GM18861 (cell line): ENCODE measurements around the gene CCNB2.

ENCODE experiments used
- ATAC-seq: cut with Tn5 transposase; IDR thresholded peaks from one replicate; pipeline ENCODE4 v1.9.1; 2021; ENCODE audit not compliant: unreplicated experiment

CCNB2 gene

DNA sequence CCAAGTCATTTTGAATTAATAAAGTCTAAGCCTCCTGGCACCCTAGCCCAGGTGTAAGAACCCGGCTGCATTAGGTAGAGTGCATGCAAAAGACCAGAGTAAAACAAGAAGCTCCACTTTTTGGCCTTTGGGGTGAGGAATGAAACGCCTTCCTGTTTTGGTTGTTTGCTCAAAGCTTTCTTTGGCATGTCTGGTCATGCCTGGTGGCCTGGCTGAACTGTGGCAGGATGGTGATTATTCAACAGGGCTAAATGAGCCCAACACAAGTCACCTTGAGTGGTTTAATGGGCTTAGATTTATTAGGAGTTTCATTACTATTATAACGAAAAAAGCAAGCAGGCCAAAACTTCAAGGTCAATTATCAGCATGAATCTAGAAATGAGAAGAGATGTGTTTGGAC, 60.8 kb downstream of the CCNB2 start:
- no peak for ATAC-seq

- no peak for ATAC-seq
These were observed 61.2 kb downstream of the CCNB2 start for GRCh38 chr15:59166166-59166565.

- ATAC-seq = no peak
These were observed 61.8 kb downstream of the CCNB2 start for GRCh38 chr15:59166601-59167265.

DNA sequence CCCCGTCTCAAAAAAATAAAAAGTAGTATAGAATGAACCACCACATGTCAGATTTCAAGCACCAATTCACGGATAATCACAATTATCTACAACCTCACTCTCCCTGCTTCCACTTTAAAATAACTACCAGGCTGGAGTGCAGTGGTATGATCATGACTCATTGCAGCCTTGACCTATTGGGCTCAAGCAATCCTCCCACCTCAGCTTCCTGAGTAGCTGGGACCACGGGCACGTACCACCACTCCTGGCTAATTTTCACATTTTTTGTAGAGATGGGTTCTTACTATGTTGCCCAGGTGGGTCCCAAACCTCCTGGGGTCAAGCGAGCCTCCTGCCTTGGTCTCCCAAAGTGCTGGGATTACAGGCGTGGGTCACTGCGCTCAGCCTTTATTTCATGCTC, 63.6 kb downstream of the CCNB2 start:
- no peak for ATAC-seq

GRCh38 chr15:59169251-59169708, 64.3 kb downstream of the CCNB2 start:
- ATAC-seq = no peak

DNA sequence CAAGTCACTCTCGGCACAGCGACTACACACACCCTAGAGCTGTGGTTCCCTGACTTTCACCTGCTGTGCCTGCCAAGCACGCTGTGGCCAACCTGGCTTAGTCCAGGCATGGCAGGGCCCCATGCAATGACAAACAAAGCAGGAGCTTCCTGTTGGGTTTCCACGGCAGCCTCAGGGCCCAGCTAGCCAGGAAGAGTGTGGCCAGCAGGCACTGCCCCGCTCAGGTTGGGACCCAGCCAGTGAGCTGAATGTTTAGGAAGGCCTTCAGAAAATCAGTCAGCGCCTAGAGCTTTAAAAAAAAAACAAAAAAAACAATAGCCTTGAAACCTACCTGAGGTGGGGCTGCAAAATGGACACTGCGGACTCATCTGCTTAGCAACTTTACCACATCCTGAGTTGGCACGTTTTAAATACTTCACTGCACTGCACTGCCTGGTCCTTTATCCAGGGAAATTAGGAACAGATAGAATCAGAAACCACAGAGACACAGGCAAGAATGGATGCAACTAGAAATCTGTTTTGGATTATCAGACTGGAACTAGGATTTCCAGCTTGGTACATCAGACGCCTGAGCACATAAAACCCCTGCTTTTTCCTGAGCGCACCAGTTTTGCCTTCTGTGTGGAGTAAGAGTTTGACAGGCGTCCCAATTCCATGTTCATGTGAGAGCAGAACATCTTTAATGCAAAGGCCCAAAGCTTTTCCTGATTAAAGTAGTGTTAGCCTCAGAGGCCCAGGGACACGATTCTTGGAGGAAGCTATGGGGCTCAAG, 65.5 kb downstream of the CCNB2 start:
- ATAC-seq = no peak

- no peak for ATAC-seq
These were observed 66.1 kb downstream of the CCNB2 start for GRCh38 chr15:59171067-59171397.

DNA sequence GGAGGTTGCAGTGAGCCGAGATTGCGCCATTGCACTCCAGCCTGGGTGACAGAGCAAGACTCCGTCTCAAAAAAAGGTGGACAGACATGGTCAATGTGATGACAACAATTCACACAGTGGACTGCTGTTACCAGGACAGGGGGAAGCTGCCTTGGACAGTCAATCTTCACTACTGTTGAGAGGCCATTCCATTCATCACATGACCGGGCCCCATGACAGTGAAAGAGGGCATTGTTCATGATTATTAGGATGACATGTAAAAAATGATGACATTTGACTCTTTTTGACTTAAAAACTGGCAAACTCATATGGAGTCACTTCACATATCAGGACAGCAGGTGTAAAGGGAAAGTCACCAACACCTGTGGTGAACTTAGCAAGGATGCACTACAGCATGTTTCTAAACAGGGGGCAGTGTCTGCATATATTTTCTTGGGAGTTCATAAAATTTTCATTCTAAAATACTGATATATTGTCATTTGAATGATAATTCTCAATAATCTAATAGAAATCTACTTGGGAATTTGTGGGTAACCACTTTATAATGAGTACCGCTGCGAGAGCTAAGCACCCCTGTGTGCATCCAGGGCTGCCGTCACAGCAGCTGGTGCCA, 67.4 kb downstream of the CCNB2 start:
- ATAC-seq = no peak

GRCh38 chr15:59173194-59173593, 68.2 kb downstream of the CCNB2 start:
- no peak for ATAC-seq

- ATAC-seq = no peak
These were observed 69.3 kb downstream of the CCNB2 start for GRCh38 chr15:59174151-59174834.
